ENCODE results near the gene RASGRP2. TPM values are rescaled to one million over a fixed set of nuclear protein-coding genes. Genes with fewer than 3 reads are reported as not detected.

Gene RASGRP2
- polyA plus RNA-seq, 1 donor (not counting 4 experiments of a cell fraction or from before 2014, with no cell fraction given): 0.49 TPM

DNA sequence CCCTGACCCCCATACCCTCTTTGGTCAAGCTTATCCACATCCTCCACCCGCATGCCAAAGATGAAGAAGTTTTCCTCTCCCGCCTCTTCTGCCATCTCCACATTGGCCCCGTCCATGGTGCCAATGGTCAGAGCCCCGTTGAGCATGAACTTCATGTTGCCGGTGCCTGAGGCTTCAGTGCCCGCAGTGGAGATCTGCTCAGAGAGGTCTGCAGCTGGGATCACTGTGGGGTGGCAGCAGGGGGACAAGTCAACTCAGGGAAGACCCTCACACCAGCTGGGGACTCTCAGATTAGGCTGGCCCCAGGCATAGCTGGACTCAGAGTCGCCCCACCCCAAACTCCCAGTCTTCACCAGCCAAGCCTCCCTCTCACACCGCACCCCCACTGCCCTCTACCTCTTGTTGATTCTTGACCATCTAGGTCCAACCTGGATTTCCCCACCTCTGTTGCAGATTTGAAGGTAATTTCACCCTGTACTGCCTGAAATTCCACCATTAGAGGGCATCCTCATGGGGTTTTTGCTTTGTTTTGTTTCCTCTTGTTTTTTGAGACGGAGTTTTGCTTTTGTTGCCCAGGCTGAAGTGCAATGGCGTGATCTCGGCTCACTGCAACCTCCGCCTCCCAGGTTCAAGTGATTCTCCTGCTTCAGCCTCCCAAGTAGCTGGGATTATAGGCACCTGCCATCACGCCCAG lies 6.6 kb upstream of the RASGRP2 start:
- Histone ChIP-seq H2AFZ (ENCODE audit: control insufficient read depth, low read length) (no peak overlapping the region), H3K27ac (ENCODE audit: control insufficient read depth, insufficient read depth, low read length) (no peak overlapping the region), H3K4me2 (ENCODE audit: control insufficient read depth, extremely low read depth, insufficient read depth, low read depth, low read length) (no peak overlapping the region), H3K9me3 (ENCODE audit: control insufficient read depth, low read depth, low read length) (no peaks in the 10 kb centered on the region), H3K27me3 (ENCODE audit: control insufficient read depth, extremely low read depth, insufficient read depth, low read length) (peaks cover 15% of the 10 kb centered on the region), H4K20me1 (ENCODE audit: control insufficient read depth, extremely low read depth, insufficient read depth, low read length) (no peaks in the 10 kb centered on the region), H3K36me3 (ENCODE audit: control insufficient read depth in 2 of 2, extremely low read depth in 1 of 2, insufficient read depth in 2 of 2, low read length in 2 of 2) (no peaks in the 10 kb centered on the region), H3K79me2 (ENCODE audit: control insufficient read depth, insufficient read depth, low read length) (no peaks in the 10 kb centered on the region), H3K4me3 (ENCODE audit: control insufficient read depth in 2 of 3, extremely low read depth in 1 of 3, insufficient read depth in 2 of 3, low read depth in 1 of 3, low read length in 3 of 3) (no peak overlapping the region), H3K4me1 (ENCODE audit: control insufficient read depth, extremely low read depth, insufficient read depth, low read length) (peaks cover 7% of the 10 kb centered on the region), H3K9me1 (ENCODE audit: control insufficient read depth, extremely low read depth, insufficient read depth, low read length) (no peaks in the 10 kb centered on the region), H3K9ac (ENCODE audit: control insufficient read depth, extremely low read depth, insufficient read depth, low read length) (no peak overlapping the region)
- DNase-seq (ENCODE audit: low read depth, low spot score) (no peak), FAIRE-seq (no peak)
- dilution Hi-C loops (cut with MboI; ENCODE audit: extremely low pct_ligation_motif_present, low sequenced_read_pairs): no loop called here
- TF ChIP-seq, protein P1, sequence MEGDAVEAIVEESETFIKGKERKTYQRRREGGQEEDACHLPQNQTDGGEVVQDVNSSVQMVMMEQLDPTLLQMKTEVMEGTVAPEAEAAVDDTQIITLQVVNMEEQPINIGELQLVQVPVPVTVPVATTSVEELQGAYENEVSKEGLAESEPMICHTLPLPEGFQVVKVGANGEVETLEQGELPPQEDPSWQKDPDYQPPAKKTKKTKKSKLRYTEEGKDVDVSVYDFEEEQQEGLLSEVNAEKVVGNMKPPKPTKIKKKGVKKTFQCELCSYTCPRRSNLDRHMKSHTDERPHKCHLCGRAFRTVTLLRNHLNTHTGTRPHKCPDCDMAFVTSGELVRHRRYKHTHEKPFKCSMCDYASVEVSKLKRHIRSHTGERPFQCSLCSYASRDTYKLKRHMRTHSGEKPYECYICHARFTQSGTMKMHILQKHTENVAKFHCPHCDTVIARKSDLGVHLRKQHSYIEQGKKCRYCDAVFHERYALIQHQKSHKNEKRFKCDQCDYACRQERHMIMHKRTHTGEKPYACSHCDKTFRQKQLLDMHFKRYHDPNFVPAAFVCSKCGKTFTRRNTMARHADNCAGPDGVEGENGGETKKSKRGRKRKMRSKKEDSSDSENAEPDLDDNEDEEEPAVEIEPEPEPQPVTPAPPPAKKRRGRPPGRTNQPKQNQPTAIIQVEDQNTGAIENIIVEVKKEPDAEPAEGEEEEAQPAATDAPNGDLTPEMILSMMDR (optimal IDR thresholded peaks at IDR 0.05 in 1 of 3, IDR thresholded peaks at IDR 0.05 in 1 of 3, conservative IDR thresholded peaks at IDR 0.05 in 1 of 3; ENCODE audit: extremely low read depth in 1 of 3, insufficient read depth in 2 of 3, low read length in 3 of 3): no peak
- no peak for TF ChIP-seq EZH2 (IDR thresholded peaks at IDR 0.05; ENCODE audit: low read length)

DNA sequence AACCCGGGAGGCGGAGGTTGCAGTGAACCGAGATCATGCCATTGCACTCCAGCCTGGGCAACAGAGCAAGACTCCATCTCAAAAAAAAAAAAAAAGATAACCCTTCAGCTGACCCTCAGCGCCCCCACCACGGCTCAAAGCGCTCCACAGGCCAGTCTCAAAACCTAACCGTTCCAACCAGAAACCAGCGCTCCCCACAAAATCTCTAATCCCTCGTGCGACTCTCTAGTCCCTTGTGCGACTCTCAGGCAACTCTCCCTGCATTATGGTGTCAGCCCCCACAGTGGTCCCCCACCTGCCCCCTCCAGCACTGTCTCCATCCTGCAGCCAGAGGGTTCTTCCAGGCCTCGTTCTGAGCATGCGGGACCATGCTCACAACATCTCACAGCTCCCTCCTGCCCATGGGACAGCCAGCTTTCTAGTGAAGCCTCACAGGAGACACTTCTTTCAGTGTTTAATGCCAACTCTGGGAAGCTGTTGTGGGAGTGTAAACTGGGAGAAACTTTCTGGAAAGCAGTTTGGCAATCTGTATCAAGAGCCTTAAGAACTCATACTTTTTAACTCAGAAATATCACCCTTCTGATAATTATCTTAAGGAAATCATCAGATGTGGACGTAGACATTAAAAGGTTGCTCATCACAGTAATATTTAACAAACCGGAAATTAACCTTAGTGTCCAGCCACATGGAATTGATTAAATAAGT lies 4.2 kb upstream of the RASGRP2 start:
- H3K27ac ChIP-seq (ENCODE audit: control insufficient read depth, insufficient read depth, low read length): no peak overlapping the region
- dilution Hi-C loops (cut with MboI; ENCODE audit: extremely low pct_ligation_motif_present, low sequenced_read_pairs): no loop called here
- no peaks in the 10 kb centered on the region for H3K9me3 ChIP-seq (ENCODE audit: control insufficient read depth, low read depth, low read length)
- no peak for TF ChIP-seq EZH2 (IDR thresholded peaks at IDR 0.05; ENCODE audit: low read length)
- TF ChIP-seq, protein P1 (optimal IDR thresholded peaks at IDR 0.05 in 1 of 3, IDR thresholded peaks at IDR 0.05 in 1 of 3, conservative IDR thresholded peaks at IDR 0.05 in 1 of 3; ENCODE audit: extremely low read depth in 1 of 3, insufficient read depth in 2 of 3, low read length in 3 of 3): no peak
- H3K79me2 ChIP-seq (ENCODE audit: control insufficient read depth, insufficient read depth, low read length): no peaks in the 10 kb centered on the region
- no peak for DNase-seq (ENCODE audit: low read depth, low spot score)
- peaks cover 20% of the 10 kb centered on the region for H3K4me1 ChIP-seq (ENCODE audit: control insufficient read depth, extremely low read depth, insufficient read depth, low read length)
- H4K20me1 ChIP-seq (ENCODE audit: control insufficient read depth, extremely low read depth, insufficient read depth, low read length): no peaks in the 10 kb centered on the region
- peaks cover 37% of the 10 kb centered on the region for H3K27me3 ChIP-seq (ENCODE audit: control insufficient read depth, extremely low read depth, insufficient read depth, low read length)
- no peak overlapping the region for H3K9ac ChIP-seq (ENCODE audit: control insufficient read depth, extremely low read depth, insufficient read depth, low read length)
- no peak overlapping the region for H3K4me2 ChIP-seq (ENCODE audit: control insufficient read depth, extremely low read depth, insufficient read depth, low read depth, low read length)
- H3K36me3 ChIP-seq (ENCODE audit: control insufficient read depth in 2 of 2, extremely low read depth in 1 of 2, insufficient read depth in 2 of 2, low read length in 2 of 2): no peaks in the 10 kb centered on the region
- H3K4me3 ChIP-seq (ENCODE audit: control insufficient read depth in 2 of 3, extremely low read depth in 1 of 3, insufficient read depth in 2 of 3, low read depth in 1 of 3, low read length in 3 of 3): no peak overlapping the region
- FAIRE-seq: no peak
- no peak overlapping the region for H2AFZ ChIP-seq (ENCODE audit: control insufficient read depth, low read length)
- H3K9me1 ChIP-seq (ENCODE audit: control insufficient read depth, extremely low read depth, insufficient read depth, low read length): no peaks in the 10 kb centered on the region

All from keratinocyte (primary cell).